Kidney tubule cell (primary cell): ENCODE data around the gene HELZ.
A peak's percentile ranks its signal among the peaks of the same experiment; 100 is the strongest.

Experiments
- DNase-seq: peaks from one replicate; pipeline ENCODE4 v3.0.0-alpha.2; 2018; ENCODE audit warnings: low spot score

HELZ gene

GRCh38 chr17:67186782-67187181, 58.2 kb downstream of the HELZ start:
- DNase-seq, result no peak

GRCh38 chr17:67183531-67183930, 61.5 kb downstream of the HELZ start:
- DNase-seq, result no peak

- no peak for DNase-seq
Observed at GRCh38 chr17:67181825-67182224, 63.2 kb downstream of the HELZ start.

GRCh38 chr17:67180275-67180674, 64.7 kb downstream of the HELZ start:
- DNase-seq, result no peak

GRCh38 chr17:67178555-67178954, 66.4 kb downstream of the HELZ start:
- DNase-seq, result peak; percentile 2

GRCh38 chr17:67177732-67178131, 67.3 kb downstream of the HELZ start:
- no peak for DNase-seq

GRCh38 chr17:67174190-67174589, 70.8 kb downstream of the HELZ start:
- no peak for DNase-seq

GRCh38 chr17:67171560-67171959, 73.4 kb downstream of the HELZ start:
- DNase-seq, result no peak

GRCh38 chr17:67168496-67168895, 76.5 kb downstream of the HELZ start:
- DNase-seq, result no peak

- DNase-seq, result no peak
Observed at GRCh38 chr17:67165201-67165600, 79.8 kb downstream of the HELZ start.

GRCh38 chr17:67164302-67164701, 80.7 kb downstream of the HELZ start:
- no peak for DNase-seq

GRCh38 chr17:67162771-67163170, 82.2 kb downstream of the HELZ start:
- DNase-seq, result no peak

GRCh38 chr17:67161573-67161972, 83.4 kb downstream of the HELZ start:
- no peak for DNase-seq

GRCh38 chr17:67160791-67161190, 84.2 kb downstream of the HELZ start:
- DNase-seq, result no peak

GRCh38 chr17:67157732-67158639, 87.0 kb downstream of the HELZ start:
- peak; percentile 17 for DNase-seq

GRCh38 chr17:67156269-67157199, 88.5 kb downstream of the HELZ start:
- DNase-seq, result peak; percentile 88

GRCh38 chr17:67152824-67153223, 92.2 kb downstream of the HELZ start:
- DNase-seq, result no peak

- peak; percentile 47 for DNase-seq
Observed at GRCh38 chr17:67151717-67152116, 93.3 kb downstream of the HELZ start.

GRCh38 chr17:67150826-67151225, 94.2 kb downstream of the HELZ start:
- DNase-seq, result no peak

GRCh38 chr17:67148352-67148751, 96.6 kb downstream of the HELZ start:
- DNase-seq, result no peak

GRCh38 chr17:67145183-67145805, 99.7 kb downstream of the HELZ start:
- DNase-seq, result no peak

GRCh38 chr17:67143318-67143717, 101.7 kb downstream of the HELZ start:
- DNase-seq, result no peak
